ENCODE measurements around the gene MTA1.
A peak's percentile ranks its signal among the peaks of the same experiment; 100 is the strongest.

MTA1 gene

GRCh38 chr14:105478398-105479251 is 59.0 kb downstream of the MTA1 start:
- DNase-seq: no peak

- DNase-seq: no peak
Measured at GRCh38 chr14:105479431-105480158, 60.0 kb downstream of the MTA1 start.

GRCh38 chr14:105480199-105480746 is 60.6 kb downstream of the MTA1 start:
- DNase-seq: no peak

GRCh38 chr14:105480807-105481801 is 61.5 kb downstream of the MTA1 start:
- peak; percentile 81 for DNase-seq

GRCh38 chr14:105481886-105482457 is 62.3 kb downstream of the MTA1 start:
- peak; percentile 89 for DNase-seq

- no peak for DNase-seq
Measured at GRCh38 chr14:105482486-105483110, 63.0 kb downstream of the MTA1 start.

GRCh38 chr14:105483300-105484068 is 63.9 kb downstream of the MTA1 start:
- DNase-seq: no peak

GRCh38 chr14:105484069-105484996 is 64.7 kb downstream of the MTA1 start:
- peak; percentile 49 for DNase-seq

- no peak for DNase-seq
Measured at GRCh38 chr14:105484997-105485393, 65.4 kb downstream of the MTA1 start.

GRCh38 chr14:105485739-105486162 is 66.1 kb downstream of the MTA1 start:
- DNase-seq: peak; percentile 49

- no peak for DNase-seq
Measured at GRCh38 chr14:105486163-105486973, 66.7 kb downstream of the MTA1 start, which contains the start of gene CRIP1. Gene CRIP1 (plus strand): TSS chr14:105486886. CDS start chr14:105487260, 374 bp downstream.

- DNase-seq: peak; percentile 42
Measured at GRCh38 chr14:105486974-105487448, 67.4 kb downstream of the MTA1 start.

GRCh38 chr14:105487449-105487985 is 67.9 kb downstream of the MTA1 start:
- DNase-seq: peak; percentile 69

GRCh38 chr14:105487986-105488777 is 68.6 kb downstream of the MTA1 start:
- DNase-seq: peak; percentile 27

GRCh38 chr14:105488781-105489541 is 69.3 kb downstream of the MTA1 start:
- no peak for DNase-seq

GRCh38 chr14:105489542-105490266 is 70.1 kb downstream of the MTA1 start:
- peak; percentile 82 for DNase-seq

Data from activated effector memory CD4-positive, alpha-beta T cell treated with Interleukin-2 at 50 U/mL for 16 hours (primary cell).